ENCODE measurements around the gene ANP32D.
"Not testable (repeated sequence)": the region's sequence is repeated elsewhere in the genome, so short reads cannot be mapped to it uniquely, and the experiment has no call there.

The ANP32D gene

GRCh38 chr12:48500281-48500680, 27.9 kb downstream of the ANP32D start:
- DNase-seq (ENCODE audit: low read depth, low spot score): not testable (repeated sequence)

- peak; percentile 67 for DNase-seq (ENCODE audit: low read depth, low spot score)
Observed at GRCh38 chr12:48506836-48507235, 34.5 kb downstream of the ANP32D start.

GRCh38 chr12:48508987-48509386, 36.6 kb downstream of the ANP32D start:
- no peak for DNase-seq (ENCODE audit: low read depth, low spot score)

GRCh38 chr12:48510111-48510510, 37.8 kb downstream of the ANP32D start:
- DNase-seq (ENCODE audit: low read depth, low spot score): no peak

GRCh38 chr12:48512855-48513254, 40.5 kb downstream of the ANP32D start:
- DNase-seq (ENCODE audit: low read depth, low spot score): no peak

- no peak for DNase-seq (ENCODE audit: low read depth, low spot score)
Observed at GRCh38 chr12:48514728-48515127, 42.4 kb downstream of the ANP32D start.

- DNase-seq (ENCODE audit: low read depth, low spot score): not testable (repeated sequence)
Observed at GRCh38 chr12:48520381-48520780, 48.0 kb downstream of the ANP32D start.
